Esophagus muscularis mucosa (tissue), 4 donors: Measurements from ENCODE around the gene KIF21B.

Experiments
- EP300 ChIP-seq: sonication (generic); formaldehyde crosslinking; IDR thresholded peaks from one replicate; pipeline ENCODE4 v1.6.1; 2017; ENCODE audit warnings: antibody characterized with exemption
- POLR2A ChIP-seq: fragments of 450-650 bp; IDR thresholded peaks from one replicate; pipeline ENCODE4 v1.6.1; 2017; ENCODE audit warnings: antibody characterized with exemption, moderate library complexity, mild to moderate bottlenecking, low read depth
- TF ChIP-seq, protein P1 (sequence below), 3 experiments: fragments of 200-600 bp in 2 of 3; fragments of 450-650 bp in 1 of 3; sonication (generic) in 2 of 3; IDR thresholded peaks; one replicate each; pipeline ENCODE4 v1.5.1; 2017 to 2019; ENCODE audit warnings: antibody characterized with exemption in 3 of 3, mild to moderate bottlenecking in 2 of 3, moderate library complexity in 1 of 3

- TF ChIP-seq, protein P1, sequence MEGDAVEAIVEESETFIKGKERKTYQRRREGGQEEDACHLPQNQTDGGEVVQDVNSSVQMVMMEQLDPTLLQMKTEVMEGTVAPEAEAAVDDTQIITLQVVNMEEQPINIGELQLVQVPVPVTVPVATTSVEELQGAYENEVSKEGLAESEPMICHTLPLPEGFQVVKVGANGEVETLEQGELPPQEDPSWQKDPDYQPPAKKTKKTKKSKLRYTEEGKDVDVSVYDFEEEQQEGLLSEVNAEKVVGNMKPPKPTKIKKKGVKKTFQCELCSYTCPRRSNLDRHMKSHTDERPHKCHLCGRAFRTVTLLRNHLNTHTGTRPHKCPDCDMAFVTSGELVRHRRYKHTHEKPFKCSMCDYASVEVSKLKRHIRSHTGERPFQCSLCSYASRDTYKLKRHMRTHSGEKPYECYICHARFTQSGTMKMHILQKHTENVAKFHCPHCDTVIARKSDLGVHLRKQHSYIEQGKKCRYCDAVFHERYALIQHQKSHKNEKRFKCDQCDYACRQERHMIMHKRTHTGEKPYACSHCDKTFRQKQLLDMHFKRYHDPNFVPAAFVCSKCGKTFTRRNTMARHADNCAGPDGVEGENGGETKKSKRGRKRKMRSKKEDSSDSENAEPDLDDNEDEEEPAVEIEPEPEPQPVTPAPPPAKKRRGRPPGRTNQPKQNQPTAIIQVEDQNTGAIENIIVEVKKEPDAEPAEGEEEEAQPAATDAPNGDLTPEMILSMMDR (IDR thresholded peaks at IDR 0.05), result no peak
- TF ChIP-seq POLR2A (no peak), EP300 (no peak)
Observed at GRCh38 chr1:200999667-201000066, 23.8 kb downstream of the KIF21B start.
